ENCODE results near the gene RPS6KA1. TPM values are rescaled to one million over a fixed set of nuclear protein-coding genes. Genes with fewer than 3 reads are reported as not detected.
"Not testable (repeated sequence)": the region's sequence is repeated elsewhere in the genome, so short reads cannot be mapped to it uniquely, and the experiment has no call there.

RPS6KA1 gene
- total RNA-seq, 1 experiment from 2014 or later, result 65.5 TPM

- TF ChIP-seq, protein P1, sequence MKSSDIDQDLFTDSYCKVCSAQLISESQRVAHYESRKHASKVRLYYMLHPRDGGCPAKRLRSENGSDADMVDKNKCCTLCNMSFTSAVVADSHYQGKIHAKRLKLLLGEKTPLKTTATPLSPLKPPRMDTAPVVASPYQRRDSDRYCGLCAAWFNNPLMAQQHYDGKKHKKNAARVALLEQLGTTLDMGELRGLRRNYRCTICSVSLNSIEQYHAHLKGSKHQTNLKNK (CRISPR knock-in tag; IDR thresholded peaks at IDR 0.05), result no peak
- TF ChIP-seq ZNF232 (CRISPR knock-in tag; IDR thresholded peaks at IDR 0.05) (peak; percentile 85), KAT7 (CRISPR knock-in tag; IDR thresholded peaks at IDR 0.05; ENCODE audit: borderline replicate concordance) (no peak), ZBTB21 (CRISPR knock-in tag; IDR thresholded peaks at IDR 0.05; ENCODE audit: borderline replicate concordance) (peak; percentile 83; the same call in 1 of the 2 replicates), CTCF (IDR thresholded peaks at IDR 0.05) (no peak), ELF4 (CRISPR knock-in tag; IDR thresholded peaks at IDR 0.05; ENCODE audit: low read depth) (no peak), NR2C2 (CRISPR knock-in tag; IDR thresholded peaks at IDR 0.05) (no peak), ATF1 (CRISPR knock-in tag; IDR thresholded peaks at IDR 0.05) (peak; percentile 20; the same call in 1 of the 2 replicates), ZNF138 (CRISPR knock-in tag; conservative IDR thresholded peaks at IDR 0.05) (no peak; the same call in 1 of the 2 replicates), NFE2L1 (CRISPR knock-in tag; IDR thresholded peaks at IDR 0.05) (peak; percentile 59; the same call in 1 of the 2 replicates), HMGXB4 (CRISPR knock-in tag; IDR thresholded peaks at IDR 0.05) (peak; percentile 45; the same call in 1 of the 2 replicates), FOXK1 (CRISPR knock-in tag; IDR thresholded peaks at IDR 0.05) (peak; percentile 80), SP1 (CRISPR knock-in tag; conservative IDR thresholded peaks at IDR 0.05) (peak; percentile 80), ZNF281 (CRISPR knock-in tag; IDR thresholded peaks at IDR 0.05) (peak; percentile 86; the same call in 1 of the 2 replicates), RELA (CRISPR knock-in tag; IDR thresholded peaks at IDR 0.05; ENCODE audit: borderline replicate concordance) (peak; percentile 54), HMGA2 (CRISPR knock-in tag; IDR thresholded peaks at IDR 0.05) (no peak), RORB (CRISPR knock-in tag; IDR thresholded peaks at IDR 0.05) (no peak), NR1H2 (CRISPR knock-in tag; IDR thresholded peaks at IDR 0.05) (0 out of 2 replicates have a peak, but pooled peaks have one; percentile 10), ZNF121 (CRISPR knock-in tag; IDR thresholded peaks at IDR 0.05) (peak; percentile 54; the same call in 1 of the 2 replicates), IRF1 (CRISPR knock-in tag; IDR thresholded peaks at IDR 0.05) (no peak)
- TF ChIP-seq, protein P2, sequence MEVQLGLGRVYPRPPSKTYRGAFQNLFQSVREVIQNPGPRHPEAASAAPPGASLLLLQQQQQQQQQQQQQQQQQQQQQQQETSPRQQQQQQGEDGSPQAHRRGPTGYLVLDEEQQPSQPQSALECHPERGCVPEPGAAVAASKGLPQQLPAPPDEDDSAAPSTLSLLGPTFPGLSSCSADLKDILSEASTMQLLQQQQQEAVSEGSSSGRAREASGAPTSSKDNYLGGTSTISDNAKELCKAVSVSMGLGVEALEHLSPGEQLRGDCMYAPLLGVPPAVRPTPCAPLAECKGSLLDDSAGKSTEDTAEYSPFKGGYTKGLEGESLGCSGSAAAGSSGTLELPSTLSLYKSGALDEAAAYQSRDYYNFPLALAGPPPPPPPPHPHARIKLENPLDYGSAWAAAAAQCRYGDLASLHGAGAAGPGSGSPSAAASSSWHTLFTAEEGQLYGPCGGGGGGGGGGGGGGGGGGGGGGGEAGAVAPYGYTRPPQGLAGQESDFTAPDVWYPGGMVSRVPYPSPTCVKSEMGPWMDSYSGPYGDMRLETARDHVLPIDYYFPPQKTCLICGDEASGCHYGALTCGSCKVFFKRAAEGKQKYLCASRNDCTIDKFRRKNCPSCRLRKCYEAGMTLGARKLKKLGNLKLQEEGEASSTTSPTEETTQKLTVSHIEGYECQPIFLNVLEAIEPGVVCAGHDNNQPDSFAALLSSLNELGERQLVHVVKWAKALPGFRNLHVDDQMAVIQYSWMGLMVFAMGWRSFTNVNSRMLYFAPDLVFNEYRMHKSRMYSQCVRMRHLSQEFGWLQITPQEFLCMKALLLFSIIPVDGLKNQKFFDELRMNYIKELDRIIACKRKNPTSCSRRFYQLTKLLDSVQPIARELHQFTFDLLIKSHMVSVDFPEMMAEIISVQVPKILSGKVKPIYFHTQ (CRISPR knock-in tag; IDR thresholded peaks at IDR 0.05), result no peak
Measured at GRCh38 chr1:26500488-26501175, 28.9 kb upstream of the RPS6KA1 start (continued).

GRCh38 chr1:26510711-26511110, 18.9 kb upstream of the RPS6KA1 start:
- H3K27me3 Mint-ChIP-seq (ENCODE audit: low read depth); H3K4me1 Mint-ChIP-seq; H3K9me3 Mint-ChIP-seq; ATAC-seq; H3K4me3 Mint-ChIP-seq; H3K27ac Mint-ChIP-seq; H3K36me3 Mint-ChIP-seq; DNase-seq (ENCODE audit: low spot score); POLR2A ChIA-PET: not testable (repeated sequence)
- CTCF ChIA-PET, result interaction anchor here (0.8 to 1.7 kb wide), 2 partner anchors 10 to 354 kb away, joined by 6 read pairs; no protein-coding TSS in a partner anchor

- DNase-seq (ENCODE audit: low spot score); H3K36me3 Mint-ChIP-seq; ATAC-seq; H3K4me3 Mint-ChIP-seq; H3K9me3 Mint-ChIP-seq; POLR2A ChIA-PET; H3K27ac Mint-ChIP-seq; H3K4me1 Mint-ChIP-seq; H3K27me3 Mint-ChIP-seq (ENCODE audit: low read depth): not testable (repeated sequence)
- CTCF ChIA-PET, result interaction anchor here (0.6 to 1.4 kb wide), 2 partner anchors 16 to 997 kb away, joined by 3 read pairs; no protein-coding TSS in a partner anchor
Measured at GRCh38 chr1:26515836-26516235, 13.7 kb upstream of the RPS6KA1 start.

Measured in WTC11 (cell line).